HL-60/S4 (cell line): Measurements from ENCODE around the gene STOML1.
"Not testable (repeated sequence)": the region's sequence is repeated elsewhere in the genome, so short reads cannot be mapped to it uniquely, and the experiment has no call there.

Experiments
- in situ Hi-C: fragments of 300-500 bp; cut with MboI; formaldehyde crosslinking; loops from 2 replicates; pipeline ENCODE4 v1.14.3; 2022; ENCODE audit warnings: low sequenced_read_pairs

STOML1 gene

DNA sequence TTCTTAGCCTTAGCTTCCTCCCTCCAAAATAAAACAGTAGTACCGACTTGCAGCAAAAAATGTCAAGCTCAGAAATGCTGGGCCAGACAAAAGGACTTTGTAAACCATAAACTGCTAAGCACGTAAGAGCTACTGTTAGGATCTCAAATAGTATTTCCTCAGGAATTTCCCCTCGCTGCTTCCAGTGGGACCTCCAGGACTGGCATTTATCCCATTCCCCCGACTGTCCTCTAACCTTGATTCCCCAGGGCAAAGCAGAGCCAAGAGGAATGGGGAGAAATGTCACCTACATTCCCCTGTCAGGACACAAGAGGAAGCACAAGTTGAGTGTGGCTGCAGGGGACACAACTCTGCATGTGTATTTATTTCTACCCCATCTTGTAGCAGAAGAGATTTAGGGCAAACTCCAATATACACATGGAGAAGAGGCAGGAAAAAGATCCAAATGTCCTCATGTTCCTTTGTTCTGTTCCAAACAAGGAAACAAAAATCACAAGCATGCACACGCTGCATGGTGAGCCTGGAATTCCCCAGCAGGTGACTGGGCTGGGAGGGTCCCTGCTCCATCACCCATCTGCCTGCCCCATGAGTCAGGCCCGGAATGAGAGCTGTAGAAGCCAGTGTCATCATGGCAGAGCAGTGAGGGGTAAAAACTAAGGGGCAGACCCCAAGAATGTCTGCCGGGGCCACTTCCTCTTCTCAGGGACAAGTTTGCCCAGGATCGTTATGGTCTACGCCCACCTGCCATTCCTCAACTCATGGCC is 4.2 kb downstream of the STOML1 start:
- in situ Hi-C loops: no loop called here

DNA sequence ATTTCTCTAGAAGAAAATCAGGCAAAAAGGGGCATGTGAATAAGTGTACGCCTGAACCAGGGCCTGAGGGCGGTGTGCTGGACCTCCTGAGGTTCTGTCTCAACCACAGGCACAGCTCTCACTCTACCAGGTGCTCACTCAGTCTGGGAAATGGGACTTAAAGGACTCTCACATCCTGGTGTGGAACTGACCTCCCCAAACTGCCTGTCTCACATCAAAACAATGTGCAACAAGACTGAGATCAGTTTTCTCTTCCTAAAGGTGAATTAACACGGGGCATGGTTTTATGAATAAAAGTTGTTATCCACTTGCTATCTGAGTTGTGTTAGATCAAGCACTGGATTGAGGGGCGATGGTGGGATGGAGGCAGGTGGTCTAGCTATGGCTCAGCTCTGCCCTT is 4.8 kb downstream of the STOML1 start:
- in situ Hi-C loops: no loop called here

DNA sequence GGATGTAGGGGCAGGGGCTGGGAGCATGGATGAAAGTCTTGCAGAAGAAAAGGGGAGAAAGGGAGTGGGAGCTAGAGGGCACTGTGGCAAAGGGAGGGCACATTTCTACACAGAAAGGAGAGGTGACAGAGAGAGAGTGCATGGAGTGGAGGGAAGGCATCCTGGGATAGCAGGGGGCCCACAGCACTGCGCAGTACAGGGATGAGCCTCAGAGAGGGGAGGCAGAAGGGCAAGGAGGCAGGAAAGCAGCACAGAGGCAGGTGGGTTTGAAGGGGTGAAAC is 5.4 kb downstream of the STOML1 start:
- in situ Hi-C loops: no loop called here

DNA sequence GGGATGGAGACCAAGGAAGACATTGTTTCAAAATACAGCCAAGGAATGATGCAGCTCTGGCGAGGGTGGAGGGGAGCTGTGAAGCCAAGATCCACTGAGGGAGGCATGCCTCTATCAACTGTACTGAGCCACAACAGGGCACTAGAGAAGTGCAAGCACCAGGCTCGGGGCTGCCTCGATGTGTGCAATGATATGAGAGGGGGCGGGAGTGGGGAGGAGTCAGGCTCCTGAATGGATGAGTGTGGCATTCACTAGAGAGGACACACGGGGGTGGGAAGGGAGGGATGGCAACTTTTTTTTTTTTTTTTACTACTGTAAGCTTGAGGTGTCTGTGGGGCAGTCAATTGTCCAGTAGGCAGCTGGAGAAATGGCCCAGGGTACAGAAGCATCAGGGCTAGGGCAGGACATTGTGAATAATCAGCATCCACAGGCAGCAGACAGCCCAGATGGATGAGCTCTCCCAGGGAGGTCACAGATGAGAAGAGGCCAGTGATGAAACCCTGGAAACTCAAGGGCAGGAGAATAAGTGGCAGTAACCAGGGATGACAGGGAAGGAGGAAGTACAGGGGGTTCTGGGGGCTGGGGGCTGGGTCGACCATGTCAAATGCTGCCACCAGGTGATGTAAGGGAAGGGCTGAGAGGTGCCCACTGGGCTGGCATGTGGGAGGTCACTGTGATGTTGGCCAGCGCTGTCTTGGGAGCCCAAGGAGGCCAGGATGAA is 5.9 kb downstream of the STOML1 start:
- in situ Hi-C loops: no loop called here

DNA sequence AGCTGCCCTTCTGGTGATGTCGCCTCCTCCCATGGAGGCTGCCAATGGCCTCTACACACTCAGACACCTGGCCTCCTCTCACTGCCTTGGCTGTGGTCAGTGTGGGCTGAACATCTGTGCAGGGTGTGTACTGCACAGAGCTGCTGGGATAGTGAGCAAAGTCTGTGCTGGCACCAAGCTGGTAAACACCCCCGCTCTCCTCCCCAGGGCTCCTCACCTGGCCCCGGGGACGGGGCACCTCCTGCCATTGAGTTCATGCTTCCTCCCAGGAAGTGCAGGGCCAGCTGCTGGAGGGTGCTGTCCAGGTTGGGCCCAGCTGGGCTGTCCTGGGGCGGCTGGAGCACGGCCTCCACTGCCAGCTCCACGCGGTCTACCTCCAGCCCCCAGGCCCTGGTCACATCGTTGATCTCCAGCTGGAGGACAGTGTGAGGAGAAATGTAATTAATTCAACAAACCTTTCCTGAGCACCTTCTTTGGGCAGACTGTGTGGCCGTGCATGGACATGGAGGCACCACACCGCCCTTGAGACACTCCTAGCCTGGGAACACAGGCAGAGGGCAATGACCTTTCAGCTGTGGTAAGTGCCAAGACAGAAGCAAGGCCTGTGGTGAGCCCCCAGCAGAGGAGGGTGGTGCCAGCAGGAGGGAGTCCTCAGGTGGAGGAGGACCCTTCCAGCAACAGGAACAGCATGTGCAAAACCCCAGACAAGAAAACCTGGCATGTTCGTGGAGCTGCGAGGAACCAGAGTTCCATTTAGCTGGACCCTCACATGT is 6.8 kb downstream of the STOML1 start:
- in situ Hi-C loops: no loop called here

DNA sequence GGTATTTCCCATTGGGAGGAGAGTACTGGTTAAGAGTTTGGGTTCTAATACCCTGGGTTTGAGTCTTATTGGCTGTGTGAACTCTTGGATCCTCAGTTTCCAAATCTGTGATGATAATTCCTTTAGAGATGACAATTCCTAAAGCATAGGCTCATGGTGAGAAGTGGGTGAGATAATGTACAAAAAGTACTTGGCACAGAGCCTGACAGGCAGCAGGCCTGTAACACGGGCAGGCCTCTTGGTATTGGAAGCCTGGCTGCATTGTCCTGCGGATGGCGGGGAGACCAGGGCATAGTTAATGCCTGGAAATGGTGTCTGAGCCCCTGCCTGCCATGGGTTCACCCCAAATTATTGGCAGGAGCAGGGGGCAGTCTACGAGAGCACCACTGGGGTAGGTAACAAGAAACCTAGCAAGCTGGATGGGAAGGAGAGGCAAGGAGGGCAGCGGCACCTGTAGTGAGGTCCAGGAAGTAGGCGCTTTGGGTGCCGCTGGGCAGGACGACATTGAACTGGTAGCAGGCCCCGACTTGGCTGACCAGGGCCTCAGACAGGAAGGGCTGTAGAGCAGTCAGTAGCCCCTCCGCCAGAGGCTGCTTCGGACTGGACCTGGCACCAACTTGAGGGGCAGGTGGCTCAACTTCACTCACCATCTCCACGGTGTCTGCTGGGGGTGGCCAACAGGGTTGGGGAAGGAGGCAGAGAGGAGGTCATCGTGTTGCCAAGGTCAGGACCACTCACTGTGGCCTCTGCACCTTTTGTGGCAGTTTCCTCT is 7.7 kb downstream of the STOML1 start:
- in situ Hi-C loops: no loop called here

DNA sequence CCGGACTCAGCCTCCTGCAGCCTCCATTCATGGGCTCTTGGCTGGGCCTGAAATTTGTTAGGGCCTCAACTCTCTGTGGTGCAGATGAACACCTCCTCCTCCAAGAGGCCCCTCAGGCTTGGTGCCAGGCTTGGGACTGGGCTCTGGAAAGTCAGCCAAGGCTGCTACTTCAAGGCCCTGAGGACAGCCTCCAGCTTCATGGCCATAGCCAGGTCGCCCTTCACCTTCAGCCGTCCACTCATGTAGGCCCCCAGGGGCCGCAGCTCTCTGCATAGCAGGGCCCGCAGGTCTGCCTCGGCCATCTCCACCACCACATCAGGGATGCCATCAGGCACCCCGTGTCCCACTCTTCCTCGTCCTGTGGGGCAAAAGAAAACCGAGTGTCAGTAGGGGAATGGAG is 8.3 kb downstream of the STOML1 start:
- in situ Hi-C loops: no loop called here

DNA sequence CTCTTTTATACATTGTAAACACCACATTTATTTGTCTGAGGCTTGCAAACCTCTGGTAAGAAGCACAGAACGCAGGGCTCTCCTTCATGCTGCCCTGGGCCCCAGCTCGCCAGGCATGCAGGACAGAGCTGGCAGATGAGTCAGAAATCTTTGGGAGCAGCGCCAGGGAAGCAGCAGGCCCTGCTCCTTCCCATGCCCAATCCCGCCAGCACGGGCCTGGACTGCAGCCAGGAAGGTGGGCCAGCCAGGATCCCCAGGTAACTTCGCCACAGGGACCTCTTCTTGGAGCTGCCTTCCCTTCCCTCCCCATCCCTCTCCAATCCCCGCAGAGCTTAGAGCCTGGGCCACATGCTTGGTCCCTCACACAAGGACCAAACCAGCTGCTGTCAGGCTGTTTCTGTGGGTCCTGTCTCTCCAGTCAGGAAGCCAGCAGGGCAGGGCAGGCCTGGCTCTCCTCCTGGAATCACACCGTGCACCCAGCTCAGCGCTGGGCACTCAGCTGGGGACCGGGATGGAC is 8.8 kb downstream of the STOML1 start:
- in situ Hi-C loops: no loop called here

DNA sequence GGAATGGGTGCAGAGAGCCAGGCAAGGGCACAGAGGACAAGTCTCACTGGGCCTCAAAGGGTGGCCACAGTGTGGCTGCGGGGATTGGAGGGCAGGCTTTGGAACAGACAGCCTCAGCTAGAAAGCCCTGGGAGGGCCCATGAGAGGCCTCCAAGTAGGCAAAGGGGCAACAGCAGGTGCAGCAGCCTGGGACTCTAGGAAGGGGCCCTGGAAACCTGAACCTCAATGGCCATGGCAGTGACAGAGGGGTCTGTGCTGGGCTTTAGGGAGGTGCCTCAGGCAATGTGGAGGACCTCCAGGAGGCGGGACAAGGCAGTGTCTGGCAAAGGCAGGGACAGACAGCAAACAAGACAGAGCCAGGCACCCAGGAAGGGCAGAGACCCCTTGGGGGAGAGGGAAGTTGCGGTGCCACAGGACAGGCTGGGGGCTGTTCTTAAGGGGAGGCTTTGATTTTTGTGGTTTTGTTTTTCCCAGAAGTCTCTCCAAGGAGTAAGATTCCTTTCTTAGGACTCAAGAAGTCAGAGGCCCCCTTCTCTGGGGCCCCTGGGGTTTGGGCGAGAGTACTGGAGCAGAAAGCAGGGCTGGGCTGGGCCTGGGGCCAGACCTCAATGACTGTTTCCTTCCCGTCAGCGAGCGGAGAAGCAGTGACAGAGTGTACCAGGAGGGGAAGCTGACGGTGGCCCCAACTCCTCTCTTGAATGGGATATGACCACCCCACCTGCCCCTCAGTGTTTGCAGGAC is 9.7 kb downstream of the STOML1 start:
- in situ Hi-C loops: no loop called here

DNA sequence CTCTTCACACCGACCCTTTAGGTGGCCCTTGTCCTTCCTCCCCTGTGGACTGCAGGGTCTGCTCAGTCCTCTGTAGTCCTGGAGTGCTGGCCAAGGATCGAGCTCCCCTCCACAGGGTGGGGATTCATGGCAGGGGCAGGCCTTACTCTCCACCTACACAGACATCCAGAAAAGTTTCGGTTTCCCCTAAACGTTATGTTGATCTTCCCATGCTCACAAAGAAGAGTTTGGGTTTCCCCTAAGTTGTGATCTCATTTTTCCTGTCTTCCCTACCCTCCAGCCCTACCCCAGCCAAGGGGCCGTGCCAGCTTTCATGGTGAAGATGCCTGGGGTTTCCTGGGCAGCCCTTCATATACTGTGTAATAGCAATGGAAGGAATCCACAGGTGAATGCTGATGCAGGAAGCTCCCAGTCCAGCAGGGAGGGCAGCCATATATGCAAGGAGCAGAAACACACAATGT is 10.3 kb downstream of the STOML1 start:
- in situ Hi-C loops: no loop called here

DNA sequence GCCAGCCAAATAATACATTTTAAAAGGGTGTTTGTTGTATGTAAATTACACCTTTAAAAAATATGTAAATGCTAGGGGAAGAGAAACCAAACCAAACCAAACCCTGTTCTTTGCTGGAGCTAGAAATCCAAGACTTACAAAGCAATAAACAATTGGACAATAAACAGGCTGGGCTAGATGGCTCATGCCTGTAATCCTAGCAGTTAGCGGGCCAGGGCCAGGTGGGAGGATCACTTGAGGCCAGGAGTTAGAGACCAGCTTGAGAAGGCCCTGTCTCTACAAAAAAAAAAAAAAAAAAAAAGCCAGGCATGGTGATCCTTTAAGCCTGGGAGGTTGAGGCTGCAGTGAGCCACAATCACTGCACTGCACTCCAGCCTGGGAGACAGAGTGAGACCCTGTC is 12.5 kb downstream of the STOML1 start:
- in situ Hi-C loops: no loop called here

DNA sequence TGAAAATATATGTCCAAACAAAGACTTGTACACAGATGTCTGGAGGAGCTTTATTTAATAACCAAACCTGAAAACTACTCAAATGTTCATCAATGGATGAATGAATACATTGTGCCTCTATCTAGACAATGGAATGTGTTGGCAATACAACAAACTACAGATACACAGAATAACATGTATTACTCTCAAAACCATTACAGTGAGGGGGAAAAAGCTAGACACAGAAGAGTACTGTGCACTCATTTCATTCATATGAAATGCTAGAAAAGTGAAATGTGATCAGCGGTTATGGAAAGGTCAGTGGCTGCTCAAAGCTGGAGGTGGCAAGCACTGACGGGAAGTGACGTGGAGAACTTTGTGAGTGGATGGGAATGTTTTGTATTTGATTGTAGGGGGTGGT is 13.2 kb downstream of the STOML1 start:
- in situ Hi-C loops: no loop called here

DNA sequence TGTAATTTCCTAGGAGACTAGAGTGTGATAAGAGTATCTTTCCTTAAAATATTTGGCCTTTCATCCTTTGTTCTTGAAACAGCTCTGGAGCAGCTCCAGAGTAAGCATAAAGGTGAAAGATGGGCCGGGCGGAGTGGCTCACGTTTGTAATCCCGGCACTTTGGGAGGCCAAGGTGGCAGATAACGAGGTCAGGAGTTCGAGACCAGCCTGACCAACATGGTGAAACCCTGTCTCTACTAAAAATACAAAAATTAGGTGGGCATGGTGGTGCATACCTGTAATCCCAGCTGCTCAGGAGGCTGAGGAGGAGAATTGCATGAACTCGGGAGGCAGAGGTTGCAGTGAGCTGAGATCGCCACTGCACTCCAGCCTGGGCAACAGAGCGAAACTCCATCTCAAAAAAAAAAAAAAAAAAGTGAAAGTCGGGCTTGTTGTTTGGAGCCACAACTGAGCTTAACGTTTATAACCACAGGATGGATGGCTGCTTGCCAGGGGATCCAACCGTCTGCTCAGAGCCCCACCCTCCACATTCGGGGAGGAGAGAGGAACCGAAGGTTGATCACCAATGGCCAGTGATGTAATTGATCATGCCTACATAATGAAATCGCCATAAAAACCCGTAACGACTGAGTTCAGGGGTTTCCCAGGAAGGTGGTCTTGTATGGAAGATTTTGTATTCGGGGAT is 16.5 kb downstream of the STOML1 start:
- in situ Hi-C loops: not testable (repeated sequence)

DNA sequence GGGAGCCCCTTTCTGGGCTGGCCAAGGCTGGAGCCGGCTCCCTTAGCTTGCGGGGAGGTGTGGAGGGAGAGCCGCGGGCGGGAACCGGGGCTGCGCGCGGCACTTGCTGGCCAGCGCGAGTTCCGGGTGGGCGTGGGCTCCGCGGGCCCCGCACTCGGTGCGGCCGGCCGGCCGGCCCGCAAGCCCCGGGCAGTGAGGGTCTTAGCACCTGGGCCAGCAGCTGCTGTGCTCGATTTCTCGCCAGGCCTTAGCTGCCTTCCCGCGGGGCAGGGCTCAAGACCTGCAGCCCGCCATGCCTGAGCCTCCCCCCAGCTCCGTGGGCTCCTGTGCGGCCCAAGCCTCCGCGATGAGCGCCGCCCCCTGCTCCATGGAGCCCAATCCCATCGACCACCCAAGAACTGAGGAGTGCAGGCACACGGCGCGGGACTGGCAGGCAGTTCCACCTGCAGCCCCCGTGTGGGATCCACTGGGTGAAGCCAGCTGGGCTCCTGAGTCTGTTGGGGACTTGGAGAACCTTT is 18.4 kb downstream of the STOML1 start:
- in situ Hi-C loops: not testable (repeated sequence)

DNA sequence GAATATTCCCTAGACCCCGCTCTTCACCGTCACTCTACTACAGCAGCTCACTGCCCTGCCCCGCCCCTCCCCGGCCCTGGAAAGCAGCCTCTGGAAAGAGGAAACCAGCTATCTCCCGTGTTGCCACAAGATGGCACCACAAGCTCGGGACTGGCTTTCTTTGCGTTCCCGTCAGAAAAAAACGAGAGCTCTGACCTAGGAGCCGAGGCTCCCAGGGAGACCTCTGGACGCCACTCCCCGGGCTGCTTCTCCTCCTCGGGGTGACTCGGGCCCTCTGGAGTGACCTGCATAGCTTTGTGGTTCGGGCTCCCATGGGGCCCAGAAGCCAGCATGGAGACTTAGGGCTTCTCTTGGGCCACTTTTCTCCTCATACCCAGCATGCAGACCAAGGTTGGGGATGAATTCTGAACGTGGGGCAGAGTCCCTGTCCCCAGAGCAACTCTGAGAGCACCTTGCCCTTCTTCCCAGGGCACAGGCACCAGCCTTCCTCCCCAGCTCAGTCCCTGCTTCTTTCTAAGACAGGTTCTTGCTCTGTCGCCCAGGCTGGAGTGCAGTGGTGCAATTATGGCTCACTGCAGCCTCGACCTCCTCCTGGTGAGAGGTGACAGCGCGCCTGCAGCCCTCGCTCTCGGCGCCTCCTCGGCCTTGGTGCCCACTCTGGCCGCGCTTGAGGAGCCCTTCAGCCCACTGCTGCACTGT is 19.0 kb downstream of the STOML1 start:
- in situ Hi-C loops: no loop called here

DNA sequence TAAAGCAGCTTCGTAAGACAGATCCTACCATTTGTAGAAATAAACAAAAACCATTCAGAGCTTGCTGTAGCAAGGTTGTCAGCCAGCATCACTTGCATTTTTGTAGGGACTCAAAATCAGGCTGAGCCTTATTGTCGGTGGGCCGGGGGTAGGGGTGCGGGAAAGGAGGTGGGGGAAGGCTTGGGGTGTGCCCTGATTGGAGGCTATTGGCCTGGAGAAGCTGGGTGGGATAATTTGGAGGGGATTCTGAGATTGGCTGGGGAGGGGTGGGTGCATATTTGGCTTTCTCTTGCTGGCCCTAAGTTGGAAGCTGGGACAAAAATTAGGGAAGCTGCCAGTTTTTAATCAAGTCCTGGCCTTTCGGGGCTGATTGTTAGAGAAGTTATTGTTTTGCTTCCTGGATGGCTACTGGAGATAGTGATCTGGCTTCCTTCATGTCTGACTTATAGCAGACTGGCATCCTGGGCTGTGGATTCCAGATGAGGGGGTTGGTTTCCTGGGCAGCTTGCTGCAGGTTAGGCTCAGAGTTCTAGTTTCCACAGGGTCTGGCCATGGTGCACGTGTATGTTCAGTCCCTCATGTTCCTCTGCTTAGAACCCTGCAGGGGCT is 22.8 kb downstream of the STOML1 start:
- in situ Hi-C loops: no loop called here

DNA sequence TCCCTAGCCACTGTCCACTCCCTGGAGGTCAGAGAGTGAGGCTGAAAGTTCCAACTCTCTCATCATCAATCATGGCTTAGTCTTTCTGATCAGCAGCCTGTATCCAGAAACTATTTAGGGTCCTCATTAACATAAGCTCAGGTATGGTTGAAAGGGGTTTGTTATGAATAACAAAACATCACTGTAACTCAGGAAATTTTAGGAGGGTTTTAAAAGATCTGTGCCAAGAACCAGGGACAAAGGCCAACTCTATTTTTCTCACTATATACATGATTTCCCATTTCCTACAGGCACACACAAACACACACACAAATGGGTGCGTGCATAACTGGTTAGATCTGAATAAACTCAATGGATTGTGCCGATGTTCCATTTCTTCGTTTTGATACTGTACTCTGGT is 23.6 kb downstream of the STOML1 start:
- in situ Hi-C loops: no loop called here

DNA sequence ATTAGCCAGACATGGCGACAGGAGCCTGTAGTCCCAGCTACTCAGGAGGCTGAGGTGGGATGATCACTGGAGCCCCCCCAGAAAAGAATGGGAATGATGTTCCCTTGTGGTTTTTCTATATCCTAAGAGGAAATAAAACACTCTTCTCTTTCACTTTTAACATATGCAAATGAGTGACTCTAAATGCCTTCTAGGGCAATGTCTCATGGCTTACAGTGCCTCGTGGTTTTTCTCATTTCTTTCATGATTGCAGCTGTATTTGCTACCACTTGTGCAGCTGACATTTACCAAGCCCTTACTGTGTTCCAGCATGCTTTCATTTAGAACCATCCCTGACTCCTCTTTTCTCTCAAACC is 26.4 kb downstream of the STOML1 start:
- in situ Hi-C loops: no loop called here
